ENCODE results near the gene MAT2B.

MAT2B gene

DNA sequence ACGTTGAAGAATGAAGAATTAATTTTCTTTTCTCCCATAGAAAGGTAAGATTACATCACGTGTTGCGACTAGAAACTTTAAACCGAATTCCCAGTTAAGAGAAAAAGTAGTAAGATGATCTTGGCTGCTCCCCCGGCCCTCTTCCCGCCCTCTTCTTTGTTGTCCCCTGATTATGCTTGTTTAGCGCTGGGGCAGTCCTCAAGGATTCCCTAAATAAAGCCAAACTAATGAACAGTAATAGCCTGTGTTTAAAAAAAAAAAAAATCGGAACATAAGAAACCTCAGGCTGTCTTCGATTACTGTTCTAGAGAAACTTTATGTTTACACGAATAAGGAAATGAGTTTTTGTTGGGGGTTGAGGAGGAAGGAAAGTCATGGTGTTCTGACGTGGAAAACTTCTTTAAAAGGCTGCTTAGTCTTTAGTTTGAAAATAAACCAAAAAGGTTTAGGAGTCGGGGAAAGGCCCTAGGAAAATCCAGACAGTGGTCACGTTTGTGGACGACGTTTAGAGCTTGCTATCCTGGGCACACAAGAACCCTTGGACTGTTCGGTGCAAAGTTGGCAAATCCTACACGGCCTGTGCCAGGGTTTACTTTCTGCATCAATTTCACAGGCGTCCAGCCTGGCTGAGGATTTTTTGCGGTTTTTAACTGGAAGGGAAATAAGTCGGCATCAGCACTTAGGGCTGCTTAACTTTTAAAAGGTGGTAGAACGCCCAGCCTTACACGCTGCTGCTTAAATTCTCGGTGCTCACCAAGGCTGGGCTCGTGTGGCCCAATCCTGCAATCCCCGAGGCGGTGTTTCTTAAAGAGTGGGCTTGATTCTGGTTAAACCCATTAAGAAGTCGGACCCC, 1.1 kb upstream of the MAT2B start:
- Histone ChIP-seq H3K9ac (ENCODE audit: insufficient read length, low read depth) (peak overlapping the region; percentile 76), H3K27me3 (ENCODE audit: insufficient read depth, insufficient read length) (no peaks in the 10 kb centered on the region), H3K9me3 (ENCODE audit: insufficient read depth, low read length) (no peaks in the 10 kb centered on the region), H3K4me1 (ENCODE audit: insufficient read depth, insufficient read length) (no peaks in the 10 kb centered on the region), H3K36me3 (ENCODE audit: insufficient read depth, insufficient read length, low read length) (no peaks in the 10 kb centered on the region), H3K4me3 (ENCODE audit: insufficient read length, low read depth) (peak overlapping the region; percentile 45)
- TF ChIP-seq YY1 (IDR thresholded peaks at IDR 0.05; ENCODE audit: insufficient read depth, insufficient read length) (no peak), ZNF274 (IDR thresholded peaks at IDR 0.05; ENCODE audit: low read depth, low read length) (no peak), SUZ12 (IDR thresholded peaks at IDR 0.05; ENCODE audit: extremely low read depth, insufficient read depth, insufficient read length) (no peak)
- DNase-seq (ENCODE audit: low read depth, low spot score) = no peak

- Histone ChIP-seq H3K4me3 (ENCODE audit: insufficient read length, low read depth) (peak overlapping the region; percentile 45), H3K9me3 (ENCODE audit: insufficient read depth, low read length) (no peaks in the 10 kb centered on the region), H3K27me3 (ENCODE audit: insufficient read depth, insufficient read length) (no peaks in the 10 kb centered on the region), H3K4me1 (ENCODE audit: insufficient read depth, insufficient read length) (no peaks in the 10 kb centered on the region), H3K9ac (ENCODE audit: insufficient read length, low read depth) (peak overlapping the region; percentile 76), H3K36me3 (ENCODE audit: insufficient read depth, insufficient read length, low read length) (no peaks in the 10 kb centered on the region)
- DNase-seq (ENCODE audit: low read depth, low spot score) = no peak
- TF ChIP-seq YY1 (IDR thresholded peaks at IDR 0.05; ENCODE audit: insufficient read depth, insufficient read length) (no peak), ZNF274 (IDR thresholded peaks at IDR 0.05; ENCODE audit: low read depth, low read length) (no peak), SUZ12 (IDR thresholded peaks at IDR 0.05; ENCODE audit: extremely low read depth, insufficient read depth, insufficient read length) (no peak)
Observed at GRCh38 chr5:163505049-163505367, 411 bp upstream of the MAT2B start.

GRCh38 chr5:163506095-163506457, 657 bp downstream of the MAT2B start:
- peak overlapping the region; percentile 81 for H3K9ac ChIP-seq (ENCODE audit: insufficient read length, low read depth)
- no peaks in the 10 kb centered on the region for H3K27me3 ChIP-seq (ENCODE audit: insufficient read depth, insufficient read length)
- TF ChIP-seq ZNF274 (IDR thresholded peaks at IDR 0.05; ENCODE audit: low read depth, low read length) (no peak), YY1 (IDR thresholded peaks at IDR 0.05; ENCODE audit: insufficient read depth, insufficient read length) (no peak), SUZ12 (IDR thresholded peaks at IDR 0.05; ENCODE audit: extremely low read depth, insufficient read depth, insufficient read length) (no peak)
- DNase-seq (ENCODE audit: low read depth, low spot score) = no peak
- H3K9me3 ChIP-seq (ENCODE audit: insufficient read depth, low read length) = no peaks in the 10 kb centered on the region
- H3K4me3 ChIP-seq (ENCODE audit: insufficient read length, low read depth) = peak overlapping the region; percentile 75
- no peaks in the 10 kb centered on the region for H3K4me1 ChIP-seq (ENCODE audit: insufficient read depth, insufficient read length)
- no peaks in the 10 kb centered on the region for H3K36me3 ChIP-seq (ENCODE audit: insufficient read depth, insufficient read length, low read length)

- no peaks in the 10 kb centered on the region for H3K27me3 ChIP-seq (ENCODE audit: insufficient read depth, insufficient read length)
- H3K4me1 ChIP-seq (ENCODE audit: insufficient read depth, insufficient read length) = no peaks in the 10 kb centered on the region
- H3K4me3 ChIP-seq (ENCODE audit: insufficient read length, low read depth) = peak overlapping the region; percentile 75
- H3K36me3 ChIP-seq (ENCODE audit: insufficient read depth, insufficient read length, low read length) = no peaks in the 10 kb centered on the region
- DNase-seq (ENCODE audit: low read depth, low spot score) = no peak
- H3K9me3 ChIP-seq (ENCODE audit: insufficient read depth, low read length) = no peaks in the 10 kb centered on the region
- peak overlapping the region; percentile 81 for H3K9ac ChIP-seq (ENCODE audit: insufficient read length, low read depth)
- TF ChIP-seq YY1 (IDR thresholded peaks at IDR 0.05; ENCODE audit: insufficient read depth, insufficient read length) (no peak), ZNF274 (IDR thresholded peaks at IDR 0.05; ENCODE audit: low read depth, low read length) (no peak), SUZ12 (IDR thresholded peaks at IDR 0.05; ENCODE audit: extremely low read depth, insufficient read depth, insufficient read length) (no peak)
Observed at GRCh38 chr5:163506726-163507125, 1.3 kb downstream of the MAT2B start.

DNA sequence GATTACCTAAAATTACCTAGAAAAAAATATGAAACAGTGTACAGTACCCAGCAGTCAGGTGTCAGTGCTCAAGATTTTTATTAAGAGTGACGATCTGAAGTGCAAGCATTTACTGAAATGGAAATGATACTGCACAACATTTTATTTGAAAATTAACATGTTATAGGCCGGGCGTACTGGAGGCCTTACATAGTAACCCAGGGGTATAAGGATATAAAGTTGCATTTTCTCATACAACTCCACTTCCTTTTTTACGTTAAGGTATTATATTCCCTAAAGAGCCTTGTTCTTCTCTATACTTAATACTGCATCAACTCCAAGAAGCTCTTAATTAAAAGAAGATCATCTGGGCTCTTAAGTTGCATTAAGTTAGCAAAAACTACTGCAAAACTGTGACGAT, 3.3 kb downstream of the MAT2B start:
- peaks cover 19% of the 10 kb centered on the region for H3K36me3 ChIP-seq (ENCODE audit: insufficient read depth, insufficient read length, low read length)
- H3K4me1 ChIP-seq (ENCODE audit: insufficient read depth, insufficient read length) = no peaks in the 10 kb centered on the region
- TF ChIP-seq SUZ12 (IDR thresholded peaks at IDR 0.05; ENCODE audit: extremely low read depth, insufficient read depth, insufficient read length) = no peak
- no peak for TF ChIP-seq YY1 (IDR thresholded peaks at IDR 0.05; ENCODE audit: insufficient read depth, insufficient read length)
- TF ChIP-seq ZNF274 (IDR thresholded peaks at IDR 0.05; ENCODE audit: low read depth, low read length) = no peak
- no peaks in the 10 kb centered on the region for H3K27me3 ChIP-seq (ENCODE audit: insufficient read depth, insufficient read length)
- H3K4me3 ChIP-seq (ENCODE audit: insufficient read length, low read depth) = no peak overlapping the region
- DNase-seq (ENCODE audit: low read depth, low spot score) = no peak
- no peaks in the 10 kb centered on the region for H3K9me3 ChIP-seq (ENCODE audit: insufficient read depth, low read length)
- H3K9ac ChIP-seq (ENCODE audit: insufficient read length, low read depth) = no peak overlapping the region

GRCh38 chr5:163509291-163509951, 4.0 kb downstream of the MAT2B start:
- no peak for DNase-seq (ENCODE audit: low read depth, low spot score)
- H3K9ac ChIP-seq (ENCODE audit: insufficient read length, low read depth) = no peak overlapping the region

GRCh38 chr5:163512526-163512925, 7.1 kb downstream of the MAT2B start:
- no peaks in the 10 kb centered on the region for H3K27me3 ChIP-seq (ENCODE audit: insufficient read depth, insufficient read length)
- no peak overlapping the region for H3K4me3 ChIP-seq (ENCODE audit: insufficient read length, low read depth)
- no peak for DNase-seq (ENCODE audit: low read depth, low spot score)
- no peak overlapping the region for H3K9ac ChIP-seq (ENCODE audit: insufficient read length, low read depth)
- TF ChIP-seq ZNF274 (IDR thresholded peaks at IDR 0.05; ENCODE audit: low read depth, low read length) (no peak), SUZ12 (IDR thresholded peaks at IDR 0.05; ENCODE audit: extremely low read depth, insufficient read depth, insufficient read length) (no peak), YY1 (IDR thresholded peaks at IDR 0.05; ENCODE audit: insufficient read depth, insufficient read length) (no peak)
- no peaks in the 10 kb centered on the region for H3K4me1 ChIP-seq (ENCODE audit: insufficient read depth, insufficient read length)
- H3K9me3 ChIP-seq (ENCODE audit: insufficient read depth, low read length) = no peaks in the 10 kb centered on the region
- peaks cover 55% of the 10 kb centered on the region for H3K36me3 ChIP-seq (ENCODE audit: insufficient read depth, insufficient read length, low read length)

More at GRCh38 chr5:163509291-163509951, 4.0 kb downstream of the MAT2B start:
- Histone ChIP-seq H3K36me3 (ENCODE audit: insufficient read depth, insufficient read length, low read length) (peaks cover 26% of the 10 kb centered on the region), H3K9me3 (ENCODE audit: insufficient read depth, low read length) (no peaks in the 10 kb centered on the region), H3K4me1 (ENCODE audit: insufficient read depth, insufficient read length) (no peaks in the 10 kb centered on the region), H3K4me3 (ENCODE audit: insufficient read length, low read depth) (no peak overlapping the region), H3K27me3 (ENCODE audit: insufficient read depth, insufficient read length) (no peaks in the 10 kb centered on the region)
- TF ChIP-seq YY1 (IDR thresholded peaks at IDR 0.05; ENCODE audit: insufficient read depth, insufficient read length) (no peak), SUZ12 (IDR thresholded peaks at IDR 0.05; ENCODE audit: extremely low read depth, insufficient read depth, insufficient read length) (no peak), ZNF274 (IDR thresholded peaks at IDR 0.05; ENCODE audit: low read depth, low read length) (no peak)
